Right renal pelvis (tissue), 4 donors: ENCODE data around the gene CCDC137. TPM values are rescaled to one million over a fixed set of nuclear protein-coding genes. Genes with fewer than 3 reads are reported as not detected.

Source experiments
- DNase-seq, 4 donors: peaks; one replicate each; pipeline ENCODE4 v3.0.0-alpha.2; 2013; ENCODE audit warnings: low read depth in 4 of 4, low spot score in 3 of 4, missing footprints in 1 of 4
- polyA plus RNA-seq, 4 donors: library from polyadenylated mRNA; unstranded; fragments of 120-200 nt; gene quantifications; one replicate each; pipeline ENCODE4 v1.2.1, GENCODE V29; 2013; ENCODE audit not compliant: insufficient read length in 4 of 4

Gene CCDC137
- polyA plus RNA-seq, 4 donors, result 12.7 to 17.5 (median 14.1) TPM

DNA sequence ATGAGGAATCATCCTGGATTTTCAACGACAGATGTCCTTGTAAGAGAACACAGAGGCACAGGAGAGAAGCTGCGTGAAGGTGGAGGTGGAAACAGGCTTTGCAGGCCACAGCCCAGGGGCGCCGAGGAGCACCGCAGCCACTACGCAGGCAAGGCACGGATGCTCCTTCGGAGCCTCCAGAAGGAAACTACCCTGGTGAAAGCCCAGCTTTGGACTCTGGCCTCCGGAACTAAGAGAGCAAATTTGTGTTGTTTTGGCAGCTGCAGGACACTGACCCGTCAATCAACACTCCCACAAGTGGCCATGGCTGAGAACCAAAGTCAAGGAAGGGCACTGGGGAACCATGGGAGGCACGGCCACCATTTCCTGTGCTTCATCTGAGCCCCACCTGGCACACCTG, 13.6 kb downstream of the CCDC137 start:
- DNase-seq, result no peak

DNA sequence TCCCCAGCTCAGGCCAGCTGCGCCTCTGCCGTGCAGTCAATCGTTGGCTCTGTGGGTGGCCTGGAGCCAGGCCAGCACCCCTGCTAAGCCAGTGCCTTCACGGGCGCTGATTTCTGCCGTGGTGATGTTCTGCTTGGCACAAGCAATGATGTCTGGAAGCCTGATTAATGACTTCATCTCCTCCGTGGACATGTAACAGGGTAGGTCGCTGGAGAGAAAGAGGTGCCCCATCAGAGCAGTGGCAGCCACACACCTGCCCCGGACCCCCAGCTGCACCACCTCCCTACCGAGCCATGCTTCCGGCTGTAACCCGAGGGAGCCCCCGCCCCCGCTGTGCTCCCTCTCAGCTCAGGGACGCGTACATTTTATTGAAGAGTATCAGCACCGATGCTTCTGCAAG, 15.1 kb downstream of the CCDC137 start:
- DNase-seq, result no peak

DNA sequence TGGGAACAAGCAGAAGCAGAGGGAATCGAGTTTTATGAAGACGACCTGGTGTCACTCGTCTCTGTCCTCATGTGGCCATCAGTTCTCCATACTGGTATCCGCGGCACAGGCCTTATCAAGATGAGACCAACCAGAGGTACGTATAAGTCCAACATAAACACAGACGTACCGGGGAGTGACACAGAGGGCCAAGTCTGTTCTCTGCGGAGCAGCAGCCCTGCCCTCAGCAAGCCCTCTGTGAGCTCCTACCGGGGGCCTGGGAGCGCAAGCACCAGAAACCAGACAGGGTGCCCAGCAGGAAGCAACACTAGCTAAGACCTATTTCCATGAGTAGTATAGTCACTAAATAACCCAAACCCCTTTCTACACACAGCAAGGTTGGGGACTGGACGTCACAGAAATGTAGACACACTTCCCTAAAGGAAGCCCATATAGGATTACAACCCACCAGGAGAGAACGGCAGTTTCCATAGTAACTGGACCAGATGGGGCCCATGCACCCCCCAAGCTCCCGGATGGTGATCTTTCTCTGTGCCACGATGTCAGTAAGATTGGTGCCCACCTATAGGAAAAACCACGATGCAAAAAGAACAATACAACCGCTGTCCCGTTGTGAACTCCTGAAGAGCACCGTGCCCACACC, 16.1 kb downstream of the CCDC137 start:
- DNase-seq, result no peak

DNA sequence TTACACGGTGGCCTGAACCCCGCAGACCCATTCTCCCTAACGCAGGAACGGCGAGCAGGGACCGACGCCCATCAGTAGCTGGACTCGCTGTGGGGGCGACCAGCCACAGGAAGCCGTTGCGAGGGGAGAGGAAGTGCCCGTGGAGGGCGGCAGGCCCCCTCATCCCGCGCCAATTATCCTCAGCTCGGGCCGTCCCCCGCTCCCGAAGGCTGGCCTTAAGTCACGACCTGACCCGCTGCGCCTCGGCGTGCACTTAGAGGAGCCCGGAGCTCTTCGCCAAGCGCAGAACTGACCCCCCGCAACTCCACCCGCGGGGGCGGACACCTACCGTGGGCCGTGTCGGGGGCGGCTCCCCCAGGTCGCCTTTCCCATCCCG, 16.7 kb downstream of the CCDC137 start:
- no peak for DNase-seq

DNA sequence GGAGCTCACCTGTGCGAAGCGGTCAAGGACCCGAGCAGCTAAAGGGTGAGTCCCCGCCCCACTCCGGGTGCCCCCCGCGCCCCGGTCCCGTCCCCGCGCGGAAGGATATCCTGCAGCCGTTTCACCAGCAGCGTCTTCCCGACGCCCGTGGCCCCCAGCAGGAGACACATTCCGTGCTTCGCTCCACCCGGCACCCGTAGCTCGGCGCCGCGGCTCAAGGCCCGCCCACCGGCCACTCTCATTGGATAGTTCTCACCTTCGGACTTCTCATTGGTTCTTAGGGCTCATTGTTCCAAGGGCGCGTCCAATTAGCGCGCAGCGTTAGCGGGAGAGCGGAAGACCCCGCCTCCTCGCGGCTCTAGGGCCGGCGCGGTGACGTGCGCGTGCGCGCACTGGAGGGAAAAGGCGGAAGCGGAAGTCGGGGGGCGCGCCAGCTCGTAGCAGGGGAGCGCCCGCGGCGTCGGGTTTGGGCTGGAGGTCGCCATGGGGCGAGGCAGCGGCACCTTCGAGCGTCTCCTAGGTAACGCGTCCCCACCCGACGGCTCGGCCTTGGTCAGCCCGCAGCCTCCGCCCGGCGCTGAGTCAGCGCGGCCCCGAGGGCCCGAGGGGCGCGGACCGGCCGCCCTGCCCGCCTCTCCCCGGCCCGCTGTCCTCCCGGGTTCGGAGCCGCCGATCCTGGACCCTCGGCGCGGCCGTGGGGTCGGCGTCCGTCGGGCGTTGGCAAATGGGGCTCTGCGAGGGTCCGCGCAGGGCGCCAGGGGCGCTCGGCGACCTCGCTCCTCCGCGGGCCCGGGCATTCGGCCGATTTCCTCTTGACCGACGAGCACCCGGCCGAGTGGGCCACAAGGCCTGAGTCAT, 17.3 kb downstream of the CCDC137 start, which contains the start of the genes ARL16 and HGS:
Gene ARL16, minus strand, starts transcription at position 214 of the 858 bp plus-strand sequence. Its CDS starts 44 bp downstream, at position 170.
Gene HGS, plus strand, starts transcription at position 428 of the 858 bp plus-strand sequence. Its CDS starts 56 bp downstream, at position 484.
- peak; percentile 97 to 99 (median 98) for DNase-seq

DNA sequence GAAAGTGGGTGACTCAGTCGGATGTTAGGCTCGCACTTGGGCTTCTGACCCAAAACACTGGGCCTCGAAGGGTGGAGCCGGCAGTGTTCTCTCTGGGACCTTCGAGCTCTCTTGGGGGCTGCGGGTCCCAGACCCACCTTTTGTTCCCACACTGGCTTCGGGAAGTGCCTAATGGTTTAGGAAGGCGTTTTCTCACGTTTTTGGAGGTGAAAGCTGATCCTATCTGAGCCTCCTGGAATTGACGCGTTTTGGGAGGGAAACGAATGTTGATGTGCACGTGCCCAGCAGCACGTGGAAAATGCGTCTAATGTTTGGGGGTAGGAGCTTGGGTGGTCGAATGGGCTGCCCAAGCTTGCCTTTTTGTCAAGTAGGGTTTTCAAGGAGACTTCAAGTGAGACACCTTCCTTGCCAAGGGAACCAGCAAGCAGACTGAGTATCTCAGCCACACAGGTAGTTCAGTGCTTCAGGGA, 17.9 kb downstream of the CCDC137 start:
- DNase-seq, result no peak

DNA sequence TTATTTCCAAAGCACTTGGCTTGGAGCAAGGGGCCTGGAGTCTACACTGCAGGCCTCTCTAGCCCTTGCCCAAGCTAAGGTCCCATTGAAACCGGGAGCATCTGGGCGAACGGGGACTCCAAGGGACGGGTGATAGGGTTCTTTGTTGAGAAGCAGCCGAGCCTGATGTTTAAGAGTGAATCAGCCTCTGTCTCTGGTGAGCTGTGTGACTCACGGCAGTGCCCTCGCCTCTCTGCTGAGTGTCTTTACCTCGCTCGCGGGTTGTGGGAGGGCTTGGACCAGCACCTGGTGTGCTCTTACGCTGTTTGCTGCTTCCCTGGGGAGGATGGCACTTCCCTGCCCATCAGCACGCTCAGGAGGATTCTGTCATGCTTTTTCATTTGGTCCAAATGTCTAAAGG, 18.6 kb downstream of the CCDC137 start:
- DNase-seq, result no peak

DNA sequence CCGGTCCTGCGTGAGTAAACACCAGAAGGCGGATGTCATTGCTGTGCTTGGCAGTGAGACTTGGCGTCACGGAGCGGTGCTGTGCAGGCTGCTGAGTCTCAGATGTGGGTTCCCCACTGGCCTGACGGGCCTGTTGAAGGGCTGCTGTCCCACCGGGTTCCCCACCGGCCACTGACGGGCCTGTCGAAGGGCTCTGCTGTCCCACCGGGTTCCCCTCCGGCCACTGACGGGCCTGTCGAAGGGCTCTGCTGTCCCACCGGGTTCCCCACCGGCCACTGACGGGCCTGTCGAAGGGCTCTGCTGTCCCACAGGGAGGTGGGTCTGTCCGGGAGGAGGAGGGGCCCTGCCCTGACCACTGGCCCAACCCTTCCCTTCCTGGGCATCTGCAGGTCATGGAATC, 20.1 kb downstream of the CCDC137 start:
- DNase-seq, result no peak

DNA sequence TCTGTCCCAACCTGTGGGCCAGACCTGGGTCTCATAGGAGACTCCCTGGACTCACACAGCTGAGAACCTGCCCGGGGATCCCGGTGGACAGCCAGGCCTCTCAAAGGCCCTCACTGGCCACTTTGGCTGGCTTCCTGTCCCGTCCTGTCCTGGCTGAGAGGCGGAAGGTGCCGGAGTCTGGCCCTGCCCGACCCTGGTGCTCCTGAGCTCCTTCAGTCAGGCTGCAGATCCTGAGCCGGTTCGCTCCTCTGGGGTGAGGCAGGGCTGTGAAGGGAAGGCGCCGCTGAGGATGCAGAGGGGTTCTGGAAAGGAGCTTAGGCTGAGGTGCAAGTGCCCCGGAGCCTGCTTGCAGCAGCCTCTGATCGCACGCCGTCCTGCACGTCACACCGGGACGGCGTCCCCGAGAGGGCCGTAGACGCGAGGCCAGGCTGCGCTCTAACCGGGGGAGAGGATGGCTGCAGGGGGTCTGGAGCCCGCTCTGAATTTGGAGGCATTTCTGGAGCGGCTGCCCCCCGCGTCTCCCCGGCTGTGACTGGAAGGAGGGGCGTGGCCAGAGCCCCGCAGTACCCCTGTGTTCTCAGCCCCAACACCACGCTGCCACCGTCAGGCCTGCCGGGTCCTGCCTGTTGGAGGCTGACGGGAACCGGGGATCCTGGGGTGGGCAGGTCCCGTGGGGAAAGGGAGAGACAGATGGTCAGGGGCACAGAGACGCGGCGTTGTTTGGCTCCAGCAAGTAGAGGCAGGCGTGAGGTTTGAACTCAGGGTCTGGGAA, 21.4 kb downstream of the CCDC137 start:
- no peak for DNase-seq

DNA sequence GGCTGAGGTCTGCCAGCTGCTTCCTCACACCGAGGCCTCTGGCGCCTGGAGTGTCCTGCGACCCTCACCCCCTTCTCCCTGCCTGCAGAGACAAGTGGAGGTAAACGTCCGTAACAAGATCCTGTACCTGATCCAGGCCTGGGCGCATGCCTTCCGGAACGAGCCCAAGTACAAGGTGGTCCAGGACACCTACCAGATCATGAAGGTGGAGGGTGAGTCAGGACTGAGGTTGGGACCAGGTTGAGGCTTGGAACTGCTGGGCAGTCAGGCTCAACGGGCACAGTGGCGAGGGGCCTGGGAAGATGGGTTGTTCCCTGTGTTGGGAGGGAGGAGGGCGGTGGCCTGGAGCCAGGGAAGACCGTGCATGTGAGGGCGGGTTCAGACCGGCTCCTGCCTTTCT, 22.1 kb downstream of the CCDC137 start:
- no peak for DNase-seq

DNA sequence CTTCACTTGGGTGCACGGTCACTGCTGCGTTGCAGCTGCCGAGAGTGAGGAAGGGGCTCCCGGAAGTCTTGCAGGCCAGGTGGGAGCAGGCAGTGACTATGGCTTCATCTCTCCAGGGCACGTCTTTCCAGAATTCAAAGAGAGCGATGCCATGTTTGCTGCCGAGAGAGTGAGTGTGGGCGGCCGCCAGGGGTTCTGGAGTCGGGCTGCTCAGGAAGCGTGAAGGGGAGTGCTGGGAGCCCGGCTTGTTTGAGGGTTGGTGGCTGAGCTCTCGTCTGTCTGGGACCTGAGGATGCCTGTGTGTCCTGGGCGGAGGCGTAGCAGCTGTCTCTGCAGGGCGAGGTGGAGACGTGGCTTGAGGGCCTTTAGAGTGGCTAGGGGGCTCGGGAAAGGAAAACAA, 23.5 kb downstream of the CCDC137 start:
- DNase-seq, result no peak

DNA sequence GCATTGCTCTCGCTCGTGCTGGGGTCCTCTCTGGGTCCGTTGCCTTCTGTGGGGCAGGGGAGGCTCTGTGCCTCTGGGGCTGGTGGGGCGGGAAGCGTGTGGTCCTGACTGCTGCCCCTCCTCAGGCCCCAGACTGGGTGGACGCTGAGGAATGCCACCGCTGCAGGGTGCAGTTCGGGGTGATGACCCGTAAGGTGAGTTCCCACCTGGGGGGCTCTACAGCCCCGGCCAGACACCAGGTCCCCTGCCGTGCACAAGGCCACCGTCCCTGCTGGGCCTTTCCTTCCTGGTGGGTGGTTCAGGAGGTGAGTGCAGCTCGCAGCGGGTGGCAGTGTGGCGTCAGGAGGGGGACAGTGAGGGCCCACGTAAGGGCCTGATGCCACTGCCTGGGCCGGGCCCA, 24.0 kb downstream of the CCDC137 start:
- no peak for DNase-seq

DNA sequence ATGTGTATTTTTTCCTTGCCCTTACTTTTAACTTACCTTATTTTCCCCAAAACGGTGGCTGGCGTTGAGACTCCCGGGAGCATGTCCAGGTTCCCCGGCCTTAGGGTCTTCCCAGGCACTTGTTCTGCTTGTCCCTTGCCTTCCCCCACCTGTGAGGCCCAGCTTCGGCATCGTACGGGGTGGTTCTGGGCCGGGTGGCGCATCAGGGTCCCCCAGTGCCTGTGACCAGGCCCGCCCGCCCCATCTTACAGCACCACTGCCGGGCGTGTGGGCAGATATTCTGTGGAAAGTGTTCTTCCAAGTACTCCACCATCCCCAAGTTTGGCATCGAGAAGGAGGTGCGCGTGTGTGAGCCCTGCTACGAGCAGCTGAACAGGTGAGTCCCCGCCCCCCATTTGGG, 24.7 kb downstream of the CCDC137 start:
- no peak for DNase-seq

DNA sequence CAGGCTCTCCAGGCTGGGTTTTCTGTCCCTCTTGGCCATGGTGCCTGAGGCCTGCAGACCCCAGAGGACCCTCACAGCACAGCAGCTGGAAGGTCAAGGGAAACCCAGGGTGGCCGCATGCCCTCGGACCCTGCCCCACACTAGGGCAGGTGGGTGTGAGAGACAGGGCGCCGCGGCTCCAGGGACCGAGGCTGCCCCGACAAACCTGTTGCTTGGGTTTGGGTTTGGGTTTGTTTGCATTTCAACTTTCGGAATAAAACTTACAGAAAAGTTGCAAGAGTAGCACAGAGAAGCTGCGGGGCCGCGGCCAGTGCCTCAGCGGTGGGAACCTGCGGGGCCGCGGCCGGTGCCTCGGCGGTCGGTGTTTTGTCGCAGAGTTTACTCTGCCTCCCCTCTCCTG, 25.1 kb downstream of the CCDC137 start:
- DNase-seq, result no peak

DNA sequence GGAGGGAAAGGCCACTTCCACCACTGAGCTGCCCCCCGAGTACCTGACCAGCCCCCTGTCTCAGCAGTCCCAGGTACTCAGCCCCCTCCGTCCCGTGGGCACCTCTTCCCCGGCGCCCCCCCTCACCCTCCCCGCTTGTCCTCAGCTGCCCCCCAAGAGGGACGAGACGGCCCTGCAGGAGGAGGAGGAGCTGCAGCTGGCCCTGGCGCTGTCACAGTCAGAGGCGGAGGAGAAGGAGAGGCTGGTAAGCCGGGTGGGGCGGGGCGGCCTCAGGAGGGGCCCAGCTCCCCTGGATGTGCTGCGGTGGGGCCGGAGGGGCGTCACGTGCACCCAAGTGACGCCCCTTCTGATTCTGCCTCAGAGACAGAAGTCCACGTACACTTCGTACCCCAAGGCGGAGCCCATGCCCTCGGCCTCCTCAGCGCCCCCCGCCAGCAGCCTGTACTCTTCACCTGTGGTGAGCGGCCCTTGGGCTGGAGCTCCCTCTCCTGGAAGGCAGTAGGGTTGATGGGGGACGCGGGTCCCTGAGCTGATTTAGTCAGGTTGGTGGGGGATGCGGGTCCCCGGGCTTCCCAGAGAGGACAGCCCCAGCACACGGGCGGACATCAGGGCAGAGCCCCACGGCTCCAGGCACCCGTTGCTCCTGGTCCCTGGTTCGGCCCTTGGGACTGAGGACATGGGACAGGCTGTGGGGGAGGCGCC, 27.1 kb downstream of the CCDC137 start:
- no peak for DNase-seq

DNA sequence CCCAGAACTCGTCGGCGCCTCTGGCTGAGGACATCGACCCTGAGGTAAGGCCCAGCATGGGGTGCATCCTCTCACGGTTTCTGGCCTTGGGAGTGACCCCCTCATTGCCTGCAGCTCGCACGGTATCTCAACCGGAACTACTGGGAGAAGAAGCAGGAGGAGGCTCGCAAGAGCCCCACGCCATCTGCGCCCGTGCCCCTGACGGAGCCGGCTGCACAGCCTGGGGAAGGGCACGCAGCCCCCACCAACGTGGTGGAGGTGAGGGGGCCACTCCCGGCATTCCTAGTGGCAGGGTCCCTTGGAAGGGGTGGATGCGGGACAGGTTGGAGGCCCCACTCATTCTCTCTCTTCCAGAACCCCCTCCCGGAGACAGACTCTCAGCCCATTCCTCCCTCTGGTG, 28.3 kb downstream of the CCDC137 start:
- no peak for DNase-seq

DNA sequence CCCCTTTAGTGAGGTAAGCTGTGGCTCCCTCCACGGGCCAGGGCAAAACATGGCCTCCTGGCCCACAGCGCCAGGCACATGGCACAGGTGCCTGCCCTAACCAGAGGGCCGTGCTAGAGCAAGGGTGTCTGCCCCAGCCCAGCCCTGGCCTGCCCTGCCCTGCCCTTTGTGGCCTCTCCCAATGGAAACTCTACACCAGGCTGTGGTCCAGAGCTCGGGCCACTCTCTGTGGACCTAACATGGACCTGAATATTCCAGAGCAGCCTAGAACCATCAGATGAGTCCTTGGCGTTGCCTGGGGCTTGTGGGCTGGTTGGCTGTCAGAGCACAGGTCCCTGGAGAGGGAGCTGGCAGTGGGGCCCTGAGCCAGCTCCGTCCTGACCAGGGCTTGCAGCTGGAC, 28.7 kb downstream of the CCDC137 start:
- no peak for DNase-seq

DNA sequence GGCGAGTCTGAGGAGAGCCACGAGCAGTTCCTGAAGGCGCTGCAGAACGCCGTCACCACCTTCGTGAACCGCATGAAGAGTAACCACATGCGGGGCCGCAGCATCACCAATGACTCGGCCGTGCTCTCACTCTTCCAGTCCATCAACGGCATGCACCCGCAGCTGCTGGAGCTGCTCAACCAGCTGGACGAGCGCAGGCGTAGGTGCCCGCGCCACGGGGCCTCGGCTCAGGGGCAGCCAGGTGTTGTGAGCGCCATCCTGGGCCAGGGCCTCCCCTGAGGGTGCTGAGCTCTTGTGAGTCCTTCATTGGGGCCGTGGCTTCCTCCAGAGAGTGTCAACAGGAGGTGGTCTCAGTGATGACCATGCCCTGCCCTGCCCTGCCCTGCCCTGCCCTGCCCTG, 29.3 kb downstream of the CCDC137 start:
- DNase-seq, result no peak

DNA sequence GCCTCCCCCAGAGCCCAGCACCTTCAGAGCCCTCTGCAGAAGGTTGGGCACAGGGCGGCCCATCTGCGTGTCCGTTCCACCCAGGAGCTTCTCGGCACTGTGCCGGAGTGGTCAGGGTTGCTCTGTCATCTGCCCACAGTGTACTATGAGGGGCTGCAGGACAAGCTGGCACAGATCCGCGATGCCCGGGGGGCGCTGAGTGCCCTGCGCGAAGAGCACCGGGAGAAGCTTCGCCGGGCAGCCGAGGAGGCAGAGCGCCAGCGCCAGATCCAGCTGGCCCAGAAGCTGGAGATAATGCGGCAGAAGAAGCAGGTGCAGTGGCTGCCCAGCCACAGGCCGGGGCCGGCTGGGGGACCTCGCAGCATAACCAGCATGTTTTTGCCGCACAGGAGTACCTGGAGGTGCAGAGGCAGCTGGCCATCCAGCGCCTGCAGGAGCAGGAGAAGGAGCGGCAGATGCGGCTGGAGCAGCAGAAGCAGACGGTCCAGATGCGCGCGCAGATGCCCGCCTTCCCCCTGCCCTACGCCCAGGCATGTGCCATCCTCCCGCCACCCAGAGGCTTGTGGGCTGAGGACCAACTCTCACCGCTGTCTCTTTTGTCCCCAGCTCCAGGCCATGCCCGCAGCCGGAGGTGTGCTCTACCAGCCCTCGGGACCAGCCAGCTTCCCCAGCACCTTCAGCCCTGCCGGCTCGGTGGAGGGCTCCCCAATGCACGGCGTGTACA, 29.8 kb downstream of the CCDC137 start:
- no peak for DNase-seq
